HCT116 (cell line): ENCODE data around the gene LFNG. TPM values are rescaled to one million over a fixed set of nuclear protein-coding genes. Genes with fewer than 3 reads are reported as not detected.

Experiments
- ATAC-seq: fragments of 200-7000 bp; cut with Tn5 transposase; 2 replicates; pipeline ENCODE4 v1.9.1; 2020; ENCODE audit warnings: mild to moderate bottlenecking, moderate library complexity
- BruUV-seq: library from RNA; stranded (reverse); fragments of 400-500 nt; replicated peaks from 2 replicates; lab custom pipeline; 2021; lab: Mats Ljungman, UMichigan
- CTCF ChIA-PET: fragments of 300-600 bp; sonication (Branson Sonifier 250); formaldehyde crosslinking; loops from one replicate; lab custom pipeline; 2021; ENCODE audit warnings: antibody characterized with exemption; lab: Charles Lee
- POLR2A ChIA-PET: fragments of 300-600, 350-600 bp; sonication (Branson Sonifier 250); formaldehyde crosslinking; loops from one replicate; lab custom pipeline; 2021; ENCODE audit warnings: antibody characterized with exemption; lab: Charles Lee
- RAD21 ChIA-PET, 2 experiments: fragments of 300-600 bp; sonication (Branson Sonifier 250); formaldehyde crosslinking; loops; one replicate each; lab custom pipeline; 2023; ENCODE audit warnings: low total read pairs in 2 of 2; ENCODE audit not compliant: uncharacterized antibody in 2 of 2, unreplicated experiment in 2 of 2, low non-redundant PET in 1 of 2; lab: Charles Lee
- DNase-seq: peaks from one replicate; pipeline ENCODE4 v3.0.0-alpha.2; 2010; ENCODE audit warnings: low read depth, low spot score
- H2AFZ ChIP-seq: fragments of 200-600 bp; shearing (Covaris generic), sonication (generic); 2 replicates; pipeline ENCODE4 v1.6.1; 2017; ENCODE audit warnings: low read depth, mixed run types, mixed read lengths, antibody characterized with exemption, low read length; ENCODE audit not compliant: poor library complexity, severe bottlenecking
- H3K27ac ChIP-seq: 2 replicates; pipeline ENCODE4 v1.5.1; 2012; ENCODE audit warnings: low read depth, low read length
- H3K27me3 ChIP-seq: fragments of 200-600 bp; sonication (generic); 2 replicates; pipeline ENCODE4 v1.6.1; 2016; ENCODE audit warnings: mixed run types, low read length, mixed read lengths; ENCODE audit not compliant: insufficient read depth
- H3K36me3 ChIP-seq, 2 experiments: fragments of 200-500 bp in 1 of 2; fragments of 200-600 bp in 1 of 2; sonication (Bioruptor generic) in 1 of 2; sonication (generic) in 1 of 2; 2 replicates each; pipeline versions ENCODE4 v1.5.1 to v1.6.1; 2014 to 2016; ENCODE audit warnings: low read length in 2 of 2, inconsistent platforms in 1 of 2, mixed read lengths in 1 of 2, mixed run types in 1 of 2; ENCODE audit not compliant: insufficient read depth in 2 of 2, control insufficient read depth in 1 of 2
- H3K4me1 ChIP-seq, 2 experiments: fragments of 200-600 bp in 1 of 2; sonication (generic) in 1 of 2; 2 replicates each; pipeline versions ENCODE4 v1.5.1 to v1.6.1; 2012 to 2017; ENCODE audit warnings: low read length in 2 of 2, inconsistent platforms in 1 of 2, mild to moderate bottlenecking in 1 of 2, mixed read lengths in 1 of 2, mixed run types in 1 of 2, moderate library complexity in 1 of 2; ENCODE audit not compliant: insufficient read depth in 2 of 2, control insufficient read depth in 1 of 2
- H3K4me2 ChIP-seq: fragments of 200-600 bp; sonication (generic); 2 replicates; pipeline ENCODE4 v1.6.1; 2017; ENCODE audit warnings: mixed run types, low read length, mixed read lengths
- H3K4me3 ChIP-seq, 2 experiments: fragments of 200-600 bp in 1 of 2; sonication (generic) in 1 of 2; replicated peaks in 1 of 2; 2 replicates each; pipeline ENCODE4 v1.5.1; 2011 to 2016; ENCODE audit warnings: low read length in 2 of 2, control low read depth in 1 of 2, low read depth in 1 of 2, mild to moderate bottlenecking in 1 of 2, mixed read lengths in 1 of 2, mixed run types in 1 of 2
- H3K79me2 ChIP-seq: fragments of 200-600 bp; sonication (generic); 2 replicates; pipeline ENCODE4 v1.6.1; 2017; ENCODE audit warnings: mild to moderate bottlenecking, mixed run types, low read length, moderate library complexity, mixed read lengths; ENCODE audit not compliant: insufficient read depth
- H3K9ac ChIP-seq: fragments of 200-600 bp; sonication (generic); 2 replicates; pipeline ENCODE4 v1.6.1; 2016; ENCODE audit warnings: low read length, mixed read lengths
- H3K9me2 ChIP-seq: fragments of 200-600 bp; sonication (generic), shearing (Covaris generic); 2 replicates; pipeline ENCODE4 v1.6.1; 2017; ENCODE audit warnings: mixed run types, mild to moderate bottlenecking, moderate library complexity; ENCODE audit not compliant: insufficient read depth
- H3K9me3 ChIP-seq, 2 experiments: fragments of 200-500 bp in 1 of 2; fragments of 200-600 bp in 1 of 2; sonication (Bioruptor generic) in 1 of 2; sonication (generic) in 1 of 2; 2 replicates each; pipeline ENCODE4 v1.6.1; 2014 to 2017; ENCODE audit warnings: low read length in 2 of 2, mixed read lengths in 2 of 2, inconsistent platforms in 1 of 2, low read depth in 1 of 2, mild to moderate bottlenecking in 1 of 2, mixed run types in 1 of 2, moderate library complexity in 1 of 2; ENCODE audit not compliant: control insufficient read depth in 1 of 2, insufficient read depth in 1 of 2
- H4K20me1 ChIP-seq: fragments of 200-600 bp; sonication (generic), shearing (Covaris generic); 2 replicates; pipeline ENCODE4 v1.6.1; 2017; ENCODE audit warnings: mixed run types, mild to moderate bottlenecking, moderate library complexity; ENCODE audit not compliant: insufficient read depth
- CBX3 ChIP-seq: IDR thresholded peaks from 2 replicates; pipeline ENCODE4 v1.6.1; 2012; ENCODE audit warnings: low read depth
- EGR1 ChIP-seq: IDR thresholded peaks from 2 replicates; pipeline ENCODE4 v1.6.1; 2012; ENCODE audit warnings: low read depth
- ELF1 ChIP-seq: IDR thresholded peaks from 2 replicates; pipeline ENCODE4 v1.6.1; 2012; ENCODE audit warnings: low read depth, borderline replicate concordance
- EZH2phosphoT487 ChIP-seq: fragments of 200-600 bp; IDR thresholded peaks from 2 replicates; pipeline ENCODE4 v1.6.1; 2018; ENCODE audit warnings: antibody characterized with exemption, borderline replicate concordance
- POLR2AphosphoS5 ChIP-seq: IDR thresholded peaks from 2 replicates; pipeline ENCODE4 v1.6.1; 2011; ENCODE audit warnings: mild to moderate bottlenecking, low read depth, low read length, moderate library complexity
- RAD21 ChIP-seq: IDR thresholded peaks from 2 replicates; pipeline ENCODE4 v1.6.1; 2012; ENCODE audit warnings: low read depth, mild to moderate bottlenecking
- SP1 ChIP-seq: IDR thresholded peaks from 2 replicates; pipeline ENCODE4 v1.6.1; 2012; ENCODE audit warnings: low read depth
- SRF ChIP-seq: IDR thresholded peaks from 2 replicates; pipeline ENCODE4 v1.6.1; 2012; ENCODE audit warnings: low read depth
- ZNF274 ChIP-seq: fragments of 200-500 bp; sonication (Bioruptor generic); IDR thresholded peaks from 2 replicates; pipeline ENCODE4 v1.6.1; 2014; ENCODE audit warnings: mild to moderate bottlenecking, low read depth, low read length, inconsistent platforms
- intact Hi-C: fragments of 100-400 bp; cut with micrococcal nuclease; formaldehyde crosslinking; loops from 2 replicates; pipeline ENCODE4 v1.10.0; 2022
- total RNA-seq: library from RNA; stranded (reverse); gene quantifications from one replicate; pipeline ENCODE4 v1.2.1, GENCODE V29; 2021; ENCODE audit not compliant: unreplicated experiment
- TF ChIP-seq, protein P1 (sequence below): IDR thresholded peaks from 2 replicates; pipeline ENCODE4 v1.6.1; 2011; ENCODE audit warnings: mild to moderate bottlenecking, low read length, moderate library complexity; ENCODE audit not compliant: insufficient replicate concordance; ENCODE audit errors: extremely low read depth
- TF ChIP-seq, protein P2 (sequence below): IDR thresholded peaks from 2 replicates; pipeline ENCODE4 v1.6.1; 2012
- TF ChIP-seq, protein P3 (sequence below), 3 experiments: fragments of 200-600 bp in 1 of 3; sonication (generic) in 1 of 3; IDR thresholded peaks in 2 of 3; conservative IDR thresholded peaks in 1 of 3; 2 replicates each; pipeline ENCODE4 v1.5.1; 2012 to 2017; ENCODE audit warnings: low read depth in 2 of 3, low read length in 2 of 3, antibody characterized with exemption in 1 of 3, borderline replicate concordance in 1 of 3, control low read depth in 1 of 3, mild to moderate bottlenecking in 1 of 3, mixed read lengths in 1 of 3, mixed run types in 1 of 3, moderate library complexity in 1 of 3; ENCODE audit not compliant: insufficient read depth in 1 of 3
- TF ChIP-seq, protein P4 (sequence below): IDR thresholded peaks from 2 replicates; pipeline ENCODE4 v1.6.1; 2012

The LFNG gene
- total RNA-seq, 1 experiment from 2014 or later: 14.3 TPM

DNA sequence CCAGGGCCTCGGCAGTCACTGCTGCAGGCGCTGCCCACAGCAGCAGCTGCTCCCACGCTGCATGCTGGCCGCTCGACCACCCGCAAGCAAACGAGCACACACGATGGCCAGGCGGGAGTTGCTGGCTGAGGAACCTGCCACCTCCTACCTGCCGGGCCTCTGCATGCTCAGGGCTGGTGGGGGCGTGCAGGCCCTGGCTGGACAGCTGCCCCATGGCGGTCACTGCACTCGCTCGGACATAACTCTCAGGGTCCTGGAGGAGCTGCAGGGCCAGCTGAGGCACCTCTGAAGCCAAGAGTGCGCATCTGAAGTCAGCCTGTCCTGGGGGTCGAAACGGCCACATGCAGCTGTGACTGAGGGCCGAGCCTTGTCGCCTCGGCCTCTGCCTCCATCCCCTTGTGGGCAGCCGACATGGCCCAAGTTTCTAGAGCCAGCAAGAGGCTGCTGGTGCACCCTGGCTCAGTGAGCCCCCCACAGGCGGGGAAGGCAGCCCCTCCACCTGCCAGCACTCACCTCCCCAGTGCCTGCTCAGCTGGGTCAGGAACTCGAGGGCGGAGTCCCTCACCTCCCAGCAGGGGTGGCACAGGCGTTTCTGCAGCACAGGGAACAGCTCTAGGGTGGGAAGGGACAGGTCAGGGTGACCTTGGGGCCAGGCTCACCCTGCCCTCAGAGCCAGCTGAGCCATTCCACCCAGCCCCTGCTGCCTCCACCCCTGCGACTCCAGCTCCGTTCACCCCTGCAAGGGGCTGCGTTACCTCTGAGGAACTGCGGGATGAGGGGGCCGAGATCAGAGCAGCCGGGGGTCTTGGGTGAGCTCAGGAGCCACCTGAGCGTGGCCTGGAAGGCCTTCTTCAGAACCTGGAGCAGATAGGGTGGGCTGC, 19.7 kb downstream of the LFNG start:
- no peaks in the 10 kb centered on the region for H3K9me2 ChIP-seq
- H3K9ac ChIP-seq: no peak overlapping the region
- H3K36me3 ChIP-seq: peaks cover 6 to 14% of the 10 kb centered on the region in 2 experiments; a peak in 3 of 4 replicates
- BruUV-seq: no TSS peak
- no peaks in the 10 kb centered on the region for H3K27me3 ChIP-seq
- H3K9me3 ChIP-seq: no peaks in the 10 kb centered on the region
- no peak overlapping the region for H3K27ac ChIP-seq
- no peak for TF ChIP-seq SRF
- TF ChIP-seq CBX3: no peak
- TF ChIP-seq ZNF274: no peak
- TF ChIP-seq ELF1: no peak
- TF ChIP-seq, protein P1, sequence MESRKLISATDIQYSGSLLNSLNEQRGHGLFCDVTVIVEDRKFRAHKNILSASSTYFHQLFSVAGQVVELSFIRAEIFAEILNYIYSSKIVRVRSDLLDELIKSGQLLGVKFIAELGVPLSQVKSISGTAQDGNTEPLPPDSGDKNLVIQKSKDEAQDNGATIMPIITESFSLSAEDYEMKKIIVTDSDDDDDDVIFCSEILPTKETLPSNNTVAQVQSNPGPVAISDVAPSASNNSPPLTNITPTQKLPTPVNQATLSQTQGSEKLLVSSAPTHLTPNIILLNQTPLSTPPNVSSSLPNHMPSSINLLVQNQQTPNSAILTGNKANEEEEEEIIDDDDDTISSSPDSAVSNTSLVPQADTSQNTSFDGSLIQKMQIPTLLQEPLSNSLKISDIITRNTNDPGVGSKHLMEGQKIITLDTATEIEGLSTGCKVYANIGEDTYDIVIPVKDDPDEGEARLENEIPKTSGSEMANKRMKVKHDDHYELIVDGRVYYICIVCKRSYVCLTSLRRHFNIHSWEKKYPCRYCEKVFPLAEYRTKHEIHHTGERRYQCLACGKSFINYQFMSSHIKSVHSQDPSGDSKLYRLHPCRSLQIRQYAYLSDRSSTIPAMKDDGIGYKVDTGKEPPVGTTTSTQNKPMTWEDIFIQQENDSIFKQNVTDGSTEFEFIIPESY: no peak
- no peak for TF ChIP-seq POLR2AphosphoS5
- TF ChIP-seq RAD21: no peak
- TF ChIP-seq EZH2phosphoT487: no peak
- no peak for TF ChIP-seq EGR1
- TF ChIP-seq, protein P2, sequence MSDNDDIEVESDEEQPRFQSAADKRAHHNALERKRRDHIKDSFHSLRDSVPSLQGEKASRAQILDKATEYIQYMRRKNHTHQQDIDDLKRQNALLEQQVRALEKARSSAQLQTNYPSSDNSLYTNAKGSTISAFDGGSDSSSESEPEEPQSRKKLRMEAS: no peak
- TF ChIP-seq SP1: no peak
- TF ChIP-seq, protein P3, sequence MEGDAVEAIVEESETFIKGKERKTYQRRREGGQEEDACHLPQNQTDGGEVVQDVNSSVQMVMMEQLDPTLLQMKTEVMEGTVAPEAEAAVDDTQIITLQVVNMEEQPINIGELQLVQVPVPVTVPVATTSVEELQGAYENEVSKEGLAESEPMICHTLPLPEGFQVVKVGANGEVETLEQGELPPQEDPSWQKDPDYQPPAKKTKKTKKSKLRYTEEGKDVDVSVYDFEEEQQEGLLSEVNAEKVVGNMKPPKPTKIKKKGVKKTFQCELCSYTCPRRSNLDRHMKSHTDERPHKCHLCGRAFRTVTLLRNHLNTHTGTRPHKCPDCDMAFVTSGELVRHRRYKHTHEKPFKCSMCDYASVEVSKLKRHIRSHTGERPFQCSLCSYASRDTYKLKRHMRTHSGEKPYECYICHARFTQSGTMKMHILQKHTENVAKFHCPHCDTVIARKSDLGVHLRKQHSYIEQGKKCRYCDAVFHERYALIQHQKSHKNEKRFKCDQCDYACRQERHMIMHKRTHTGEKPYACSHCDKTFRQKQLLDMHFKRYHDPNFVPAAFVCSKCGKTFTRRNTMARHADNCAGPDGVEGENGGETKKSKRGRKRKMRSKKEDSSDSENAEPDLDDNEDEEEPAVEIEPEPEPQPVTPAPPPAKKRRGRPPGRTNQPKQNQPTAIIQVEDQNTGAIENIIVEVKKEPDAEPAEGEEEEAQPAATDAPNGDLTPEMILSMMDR (IDR thresholded peaks at IDR 0.05 in 2 of 3, conservative IDR thresholded peaks at IDR 0.05 in 1 of 3; ENCODE audit: borderline replicate concordance in 1 of 3, insufficient read depth in 1 of 3, low read depth in 2 of 3, low read length in 2 of 3): no peak
- TF ChIP-seq, protein P4, sequence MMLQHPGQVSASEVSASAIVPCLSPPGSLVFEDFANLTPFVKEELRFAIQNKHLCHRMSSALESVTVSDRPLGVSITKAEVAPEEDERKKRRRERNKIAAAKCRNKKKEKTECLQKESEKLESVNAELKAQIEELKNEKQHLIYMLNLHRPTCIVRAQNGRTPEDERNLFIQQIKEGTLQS: no peak
- no peak overlapping the region for H2AFZ ChIP-seq
- CTCF ChIA-PET: no interaction called here
- no peak overlapping the region for H3K4me3 ChIP-seq
- DNase-seq: no peak
- H3K4me1 ChIP-seq: no peaks in the 10 kb centered on the region
- POLR2A ChIA-PET: no interaction called here
- H3K4me2 ChIP-seq: no peak overlapping the region
- intact Hi-C loops: no loop called here
- RAD21 ChIA-PET: no interaction called here
- no peaks in the 10 kb centered on the region for H3K79me2 ChIP-seq
- H4K20me1 ChIP-seq: no peaks in the 10 kb centered on the region
- ATAC-seq: no peak
